Loucy (cell line): Measurements from ENCODE around the gene VPS26B.

ENCODE experiments used
- EZH2phosphoT487 ChIP-seq: fragments of 200-600 bp; IDR thresholded peaks from 2 replicates; pipeline ENCODE4 v1.6.1; 2018; ENCODE audit warnings: antibody characterized with exemption, mild to moderate bottlenecking, moderate library complexity, borderline replicate concordance
- TF ChIP-seq, protein P1 (sequence below): fragments of 200-600 bp; sonication (generic); conservative IDR thresholded peaks from 2 replicates; pipeline ENCODE4 v1.5.1; 2014; ENCODE audit warnings: mild to moderate bottlenecking, antibody characterized with exemption, low read length

DNA sequence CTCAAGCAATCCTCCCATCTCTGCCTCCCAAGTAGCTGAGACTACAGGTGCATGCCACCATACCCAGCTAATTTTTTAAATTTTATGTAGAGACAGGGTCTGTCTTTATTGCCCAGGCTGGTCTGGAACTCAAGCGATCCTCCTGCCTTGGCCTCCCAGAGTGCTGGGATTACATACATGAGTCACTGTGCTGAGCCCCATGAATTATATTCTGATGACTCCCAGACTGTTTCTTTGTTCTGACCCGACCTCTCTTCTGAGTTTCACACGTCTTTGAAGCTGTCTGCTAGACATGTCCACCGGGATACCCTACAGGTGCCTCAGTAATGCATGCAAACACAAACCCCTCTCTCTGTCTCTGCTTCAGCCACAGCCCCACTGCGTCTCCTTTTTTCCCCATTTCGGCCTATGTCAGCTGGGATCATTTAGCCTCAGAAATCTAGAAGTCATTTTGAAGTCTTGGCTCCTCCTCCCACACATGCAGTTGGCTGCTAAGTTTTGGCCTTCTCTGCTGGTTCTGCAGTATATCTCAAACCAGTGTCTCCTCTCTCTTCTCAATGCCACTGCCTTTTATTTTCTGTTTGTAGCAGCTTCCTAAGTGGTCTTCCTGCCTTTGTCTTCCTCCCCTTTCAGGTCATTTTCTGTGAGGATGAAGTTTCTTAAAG is 4.8 kb downstream of the VPS26B start:
- TF ChIP-seq, protein P1, sequence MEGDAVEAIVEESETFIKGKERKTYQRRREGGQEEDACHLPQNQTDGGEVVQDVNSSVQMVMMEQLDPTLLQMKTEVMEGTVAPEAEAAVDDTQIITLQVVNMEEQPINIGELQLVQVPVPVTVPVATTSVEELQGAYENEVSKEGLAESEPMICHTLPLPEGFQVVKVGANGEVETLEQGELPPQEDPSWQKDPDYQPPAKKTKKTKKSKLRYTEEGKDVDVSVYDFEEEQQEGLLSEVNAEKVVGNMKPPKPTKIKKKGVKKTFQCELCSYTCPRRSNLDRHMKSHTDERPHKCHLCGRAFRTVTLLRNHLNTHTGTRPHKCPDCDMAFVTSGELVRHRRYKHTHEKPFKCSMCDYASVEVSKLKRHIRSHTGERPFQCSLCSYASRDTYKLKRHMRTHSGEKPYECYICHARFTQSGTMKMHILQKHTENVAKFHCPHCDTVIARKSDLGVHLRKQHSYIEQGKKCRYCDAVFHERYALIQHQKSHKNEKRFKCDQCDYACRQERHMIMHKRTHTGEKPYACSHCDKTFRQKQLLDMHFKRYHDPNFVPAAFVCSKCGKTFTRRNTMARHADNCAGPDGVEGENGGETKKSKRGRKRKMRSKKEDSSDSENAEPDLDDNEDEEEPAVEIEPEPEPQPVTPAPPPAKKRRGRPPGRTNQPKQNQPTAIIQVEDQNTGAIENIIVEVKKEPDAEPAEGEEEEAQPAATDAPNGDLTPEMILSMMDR: no peak
- TF ChIP-seq EZH2phosphoT487: no peak
